ENCODE measurements around the gene CCDC185.

GRCh38 chr1:223349241-223349640, 44.0 kb upstream of the CCDC185 start:
- TF ChIP-seq YY1 (IDR thresholded peaks at IDR 0.05; ENCODE audit: low read depth) = no peak
- no peak for TF ChIP-seq CREB1 (IDR thresholded peaks at IDR 0.05; ENCODE audit: low read depth)
- TF ChIP-seq RAD21 (IDR thresholded peaks at IDR 0.05; ENCODE audit: low read depth) = no peak
- no peak for TF ChIP-seq TCF12 (IDR thresholded peaks at IDR 0.05; ENCODE audit: low read depth)
- TF ChIP-seq EGR1 (IDR thresholded peaks at IDR 0.05) = no peak
- no peak for TF ChIP-seq MAX (IDR thresholded peaks at IDR 0.05)
- TF ChIP-seq USF1 (IDR thresholded peaks at IDR 0.05) = no peak
- TF ChIP-seq TAF1 (IDR thresholded peaks at IDR 0.05; ENCODE audit: low read depth) = no peak
- TF ChIP-seq REST (IDR thresholded peaks at IDR 0.05; ENCODE audit: low read depth) = no peak
